IMR-90 (cell line): Measurements from ENCODE around the gene RAET1E. TPM values are rescaled to one million over a fixed set of nuclear protein-coding genes. Genes with fewer than 3 reads are reported as not detected.

Source experiments
- ATAC-seq: fragments of 200-7000 bp; cut with Tn5 transposase; 2 replicates; pipeline ENCODE4 v1.9.1; 2020; ENCODE audit warnings: low read depth, mild to moderate bottlenecking, moderate library complexity
- BruUV-seq: library from RNA; stranded (reverse); fragments of 400-500 nt; replicated peaks from 2 replicates; lab custom pipeline; 2021; lab: Mats Ljungman, UMichigan
- CTCF ChIA-PET: fragments of 300-600 bp; formaldehyde crosslinking; extraction: SDS; loops from one replicate; lab custom pipeline; 2021; ENCODE audit warnings: antibody characterized with exemption; lab: Yijun Ruan, JAX
- POLR2A ChIA-PET: fragments of 300-600 bp; sonication (Branson Sonifier 250); formaldehyde crosslinking; loops from one replicate; lab custom pipeline; 2022; ENCODE audit warnings: antibody characterized with exemption; ENCODE audit not compliant: unreplicated experiment; lab: Charles Lee
- DNase-seq: peaks from one replicate; pipeline ENCODE4 v3.0.0; 2013
- H2AFZ ChIP-seq: replicated peaks from 2 replicates; pipeline ENCODE3; 2013; ENCODE audit warnings: low read length, mild to moderate bottlenecking; ENCODE audit not compliant: poor library complexity
- H2AK5ac ChIP-seq: 2 replicates; pipeline ENCODE4 v1.6.1; 2013; ENCODE audit warnings: low read depth, low read length, inconsistent platforms
- H2AK9ac ChIP-seq: replicated peaks from 2 replicates; pipeline ENCODE3; 2013; ENCODE audit warnings: mild to moderate bottlenecking, low read depth, low read length, moderate library complexity; ENCODE audit not compliant: poor library complexity
- H2BK120ac ChIP-seq: 2 replicates; pipeline ENCODE4 v1.6.1; 2013; ENCODE audit warnings: low read depth, low read length, inconsistent platforms
- H2BK15ac ChIP-seq: 3 replicates; pipeline ENCODE4 v1.6.1; 2013; ENCODE audit warnings: low read depth, low read length, inconsistent platforms
- H2BK20ac ChIP-seq: 2 replicates; pipeline ENCODE4 v1.6.1; 2013; ENCODE audit warnings: low read depth, mild to moderate bottlenecking, inconsistent platforms, low read length, moderate library complexity
- H2BK5ac ChIP-seq: 2 replicates; pipeline ENCODE4 v1.6.1; 2013; ENCODE audit warnings: mild to moderate bottlenecking, low read depth, low read length, inconsistent platforms; ENCODE audit not compliant: poor library complexity, severe bottlenecking
- H3K14ac ChIP-seq: replicated peaks from 2 replicates; pipeline ENCODE4 v1.6.1; 2013; ENCODE audit warnings: low read depth, low read length, inconsistent platforms
- H3K18ac ChIP-seq: 2 replicates; pipeline ENCODE4 v1.6.1; 2013; ENCODE audit warnings: low read depth, low read length, control low read depth
- H3K23ac ChIP-seq: 2 replicates; pipeline ENCODE4 v1.6.1; 2013; ENCODE audit warnings: low read depth, low read length, inconsistent platforms
- H3K27ac ChIP-seq: 2 replicates; pipeline ENCODE4 v1.5.1; 2013; ENCODE audit warnings: mild to moderate bottlenecking, control low read depth, low read length; ENCODE audit not compliant: insufficient read depth
- H3K27me3 ChIP-seq: 2 replicates; pipeline ENCODE4 v1.6.1; 2013; ENCODE audit warnings: low read length; ENCODE audit not compliant: control insufficient read depth, insufficient read depth
- H3K36me3 ChIP-seq: 2 replicates; pipeline ENCODE4 v1.6.1; 2013; ENCODE audit warnings: low read length, mixed read lengths; ENCODE audit not compliant: control insufficient read depth, insufficient read depth
- H3K4ac ChIP-seq: 2 replicates; pipeline ENCODE4 v1.6.1; 2013; ENCODE audit warnings: low read depth, low read length, inconsistent platforms
- H3K4me1 ChIP-seq: 2 replicates; pipeline ENCODE4 v1.6.1; 2013; ENCODE audit warnings: low read length, mixed read lengths; ENCODE audit not compliant: control insufficient read depth, insufficient read depth
- H3K4me2 ChIP-seq: 2 replicates; pipeline ENCODE4 v1.6.1; 2013; ENCODE audit warnings: low read depth, mild to moderate bottlenecking, control low read depth, low read length, moderate library complexity
- H3K4me3 ChIP-seq: 2 replicates; pipeline ENCODE4 v1.5.1; 2013; ENCODE audit warnings: low read depth, mild to moderate bottlenecking, control low read depth, low read length, moderate library complexity; ENCODE audit not compliant: insufficient read depth
- H3K56ac ChIP-seq: 2 replicates; pipeline ENCODE4 v1.6.1; 2013; ENCODE audit warnings: low read length, inconsistent platforms; ENCODE audit not compliant: insufficient read depth; ENCODE audit errors: extremely low read depth
- H3K79me1 ChIP-seq, 2 experiments: 2 replicates each; pipeline ENCODE4 v1.6.1; 2013; ENCODE audit warnings: low read length in 2 of 2, inconsistent platforms in 1 of 2, low read depth in 1 of 2
- H3K9ac ChIP-seq: 2 replicates; pipeline ENCODE4 v1.6.1; 2013; ENCODE audit warnings: low read depth, low read length, control low read depth
- H3K9me1 ChIP-seq: 2 replicates; pipeline ENCODE4 v1.6.1; 2013; ENCODE audit warnings: low read length, inconsistent platforms; ENCODE audit not compliant: insufficient read depth
- H3K9me3 ChIP-seq: 2 replicates; pipeline ENCODE4 v1.6.1; 2013; ENCODE audit warnings: low read length; ENCODE audit not compliant: control insufficient read depth, insufficient read depth
- H4K20me1 ChIP-seq: 2 replicates; pipeline ENCODE4 v1.6.1; 2013; ENCODE audit warnings: low read length, inconsistent platforms; ENCODE audit not compliant: insufficient read depth
- H4K5ac ChIP-seq: 2 replicates; pipeline ENCODE4 v1.6.1; 2013; ENCODE audit warnings: mild to moderate bottlenecking, low read depth, low read length, control low read depth
- H4K8ac ChIP-seq, 2 experiments: 2 replicates each; pipeline ENCODE4 v1.6.1; 2013; ENCODE audit warnings: low read depth in 2 of 2, low read length in 2 of 2, control low read depth in 1 of 2, inconsistent platforms in 1 of 2
- H4K91ac ChIP-seq: 2 replicates; pipeline ENCODE4 v1.6.1; 2013; ENCODE audit warnings: low read depth, low read length, inconsistent platforms; ENCODE audit not compliant: insufficient read depth
- BHLHE40 ChIP-seq: fragments of 150-350 bp; IDR thresholded peaks from 2 replicates; pipeline ENCODE4 v1.6.1; 2016; ENCODE audit warnings: mild to moderate bottlenecking, low read depth, low read length
- CEBPB ChIP-seq: IDR thresholded peaks from 2 replicates; pipeline ENCODE4 v1.6.1; 2012; ENCODE audit warnings: low read depth, low read length, improper control_type of control experiment
- CHD1 ChIP-seq: IDR thresholded peaks from 2 replicates; pipeline ENCODE4 v1.6.1; 2012; ENCODE audit warnings: low read depth, low read length, improper control_type of control experiment
- CTCF ChIP-seq: conservative IDR thresholded peaks from 2 replicates; pipeline ENCODE4 v1.5.1; 2012; ENCODE audit warnings: mild to moderate bottlenecking, low read depth, low read length, improper control_type of control experiment
- FOS ChIP-seq: fragments of 150-350 bp; IDR thresholded peaks from 2 replicates; pipeline ENCODE4 v1.6.1; 2016; ENCODE audit warnings: low read depth, low read length
- MAFK ChIP-seq: IDR thresholded peaks from 2 replicates; pipeline ENCODE4 v1.6.1; 2012; ENCODE audit warnings: low read depth, low read length, improper control_type of control experiment
- MAZ ChIP-seq: IDR thresholded peaks from 2 replicates; pipeline ENCODE4 v1.6.1; 2012; ENCODE audit warnings: low read depth, mild to moderate bottlenecking, low read length, improper control_type of control experiment, moderate library complexity, borderline replicate concordance
- MXI1 ChIP-seq: IDR thresholded peaks from 2 replicates; pipeline ENCODE4 v1.6.1; 2012; ENCODE audit warnings: low read depth, mild to moderate bottlenecking, low read length, moderate library complexity, borderline replicate concordance
- NFE2L2 ChIP-seq: fragments of 150-350 bp; IDR thresholded peaks from 2 replicates; pipeline ENCODE4 v1.6.1; 2016; ENCODE audit warnings: low read depth, mild to moderate bottlenecking, low read length
- RCOR1 ChIP-seq: IDR thresholded peaks from 2 replicates; pipeline ENCODE4 v1.6.1; 2012; ENCODE audit warnings: mild to moderate bottlenecking, low read length, improper control_type of control experiment; ENCODE audit not compliant: insufficient replicate concordance
- RFX5 ChIP-seq: IDR thresholded peaks from 2 replicates; pipeline ENCODE4 v1.8.0; 2012; ENCODE audit warnings: low read depth, mild to moderate bottlenecking, low read length, moderate library complexity
- SMC3 ChIP-seq: fragments of 150-350 bp; IDR thresholded peaks from 2 replicates; pipeline ENCODE4 v1.6.1; 2016; ENCODE audit warnings: low read depth, mild to moderate bottlenecking, antibody characterized with exemption, low read length, moderate library complexity
- WGBS, 2 experiments: methylation state at CpG; one replicate each; pipeline versions ENCODE4 v1.1.5 to v1.1.7; 2013; ENCODE audit warnings: missing lambda C conversion rate in 2 of 2; ENCODE audit not compliant: insufficient read length in 1 of 2; ENCODE audit errors: extremely low coverage in 2 of 2; 5-methylcytosine and 5-hydroxymethylcytosine counted together
- dilution Hi-C: fragments of 300-500 bp; cut with HindIII; formaldehyde crosslinking; loops from one replicate; pipeline ENCODE4 v1.14.3; 2018; ENCODE audit warnings: low sequenced_read_pairs; ENCODE audit not compliant: unreplicated experiment
- in situ Hi-C: fragments of 300-500 bp; cut with MboI; formaldehyde crosslinking; loops from 3 replicates; pipeline ENCODE4 v1.14.3; 2019; ENCODE audit warnings: low sequenced_read_pairs, inconsistent platforms, mixed read lengths
- intact Hi-C: fragments of 100-400 bp; cut with micrococcal nuclease; formaldehyde crosslinking; loops from 2 replicates; pipeline ENCODE4 v1.10.0; 2022
- polyA plus RNA-seq, 3 experiments: library from polyadenylated mRNA; depleted of rRNA; stranded (reverse); fragments of >200 nt; gene quantifications; 2 replicates each; pipeline ENCODE4 v1.2.3, GENCODE V29; 2012; ENCODE audit warnings: low replicate concordance in 1 of 3
- total RNA-seq: library from RNA; depleted of rRNA; stranded (reverse); fragments of >200 nt; gene quantifications from 2 replicates; pipeline ENCODE4 v1.2.3, GENCODE V29; 2012
- TF ChIP-seq, protein P1 (sequence below): fragments of 150-350 bp; IDR thresholded peaks from 2 replicates; pipeline ENCODE4 v1.6.1; 2016; ENCODE audit warnings: low read depth, mild to moderate bottlenecking, low read length, moderate library complexity, borderline replicate concordance
- TF ChIP-seq, protein P2 (sequence below): fragments of 150-350 bp; IDR thresholded peaks from 2 replicates; pipeline ENCODE4 v1.6.1; 2017; ENCODE audit warnings: mild to moderate bottlenecking, antibody characterized with exemption, low read length, low read depth

The RAET1E gene
- total and polyA plus RNA-seq, 2 of the 4 experiments (the other 2 are of a cell fraction) = not detected

- WGBS, 2 experiments = 81% methylated on average over 4 of the region's 10 CpGs; no CpG with 5 or more reads in 1 of the 2 experiments
- H3K4me2 ChIP-seq = no peak overlapping the region
- H2BK15ac ChIP-seq = no peak overlapping the region
- H3K9me3 ChIP-seq = no peaks in the 10 kb centered on the region
- ChIA-PET CTCF (interaction anchor here (1.0 kb wide), 1 partner anchor 29 kb away, joined by 3 read pairs; no protein-coding TSS in a partner anchor), POLR2A (interaction anchor here (0.5 kb wide), 1 partner anchor 53 kb away, joined by 6 read pairs; no protein-coding TSS in a partner anchor)
- H2BK120ac ChIP-seq = no peak overlapping the region
- H2AK9ac ChIP-seq = no peak overlapping the region
- H4K8ac ChIP-seq = no peak overlapping the region
- no peak overlapping the region for H3K14ac ChIP-seq
- H3K27me3 ChIP-seq = no peaks in the 10 kb centered on the region
- in situ Hi-C loops (loop anchor here (5.0 kb wide), 2 partner anchors 37 to 53 kb away; partner anchors contain the start of gene RAET1G), intact Hi-C loops (loop anchor here (5.0 kb wide), 1 partner anchor 322 kb away; the partner anchor contains the start of gene PPIL4), dilution Hi-C loops (no loop called here)
- ATAC-seq (no peak), DNase-seq (no peak)
- peaks cover 4% of the 10 kb centered on the region; the same call in 1 of the 2 replicates for H3K4me1 ChIP-seq
- no peak overlapping the region for H3K56ac ChIP-seq
- H4K91ac ChIP-seq = no peak overlapping the region
- H3K36me3 ChIP-seq = no peaks in the 10 kb centered on the region
- no peak overlapping the region for H3K4ac ChIP-seq
- no TSS peak for BruUV-seq
- no peak overlapping the region for H2BK5ac ChIP-seq
- H3K4me3 ChIP-seq = no peak overlapping the region
- H3K27ac ChIP-seq = no peak overlapping the region
- H4K20me1 ChIP-seq = no peaks in the 10 kb centered on the region
- no peaks in the 10 kb centered on the region for H3K9me1 ChIP-seq
- no peak overlapping the region for H3K18ac ChIP-seq
- H3K9ac ChIP-seq = no peak overlapping the region
- H4K5ac ChIP-seq = no peak overlapping the region
- no peak overlapping the region for H3K23ac ChIP-seq
- peak overlapping the region; percentile 27; the same call in 1 of the 2 replicates for H2AK5ac ChIP-seq
- H2BK20ac ChIP-seq = no peak overlapping the region
- no peak overlapping the region for H2AFZ ChIP-seq
- H3K79me1 ChIP-seq = 0 out of 4 replicates have a peak, but pooled peaks cover 0 to 3% of the 10 kb centered on the region in 2 experiments
- TF ChIP-seq MAFK (no peak), FOS (no peak), SMC3 (no peak), MXI1 (no peak), CTCF (no peak), NFE2L2 (no peak), RFX5 (no peak), BHLHE40 (no peak), CHD1 (no peak), RCOR1 (no peak), MAZ (no peak), CEBPB (no peak)
- TF ChIP-seq, protein P1, sequence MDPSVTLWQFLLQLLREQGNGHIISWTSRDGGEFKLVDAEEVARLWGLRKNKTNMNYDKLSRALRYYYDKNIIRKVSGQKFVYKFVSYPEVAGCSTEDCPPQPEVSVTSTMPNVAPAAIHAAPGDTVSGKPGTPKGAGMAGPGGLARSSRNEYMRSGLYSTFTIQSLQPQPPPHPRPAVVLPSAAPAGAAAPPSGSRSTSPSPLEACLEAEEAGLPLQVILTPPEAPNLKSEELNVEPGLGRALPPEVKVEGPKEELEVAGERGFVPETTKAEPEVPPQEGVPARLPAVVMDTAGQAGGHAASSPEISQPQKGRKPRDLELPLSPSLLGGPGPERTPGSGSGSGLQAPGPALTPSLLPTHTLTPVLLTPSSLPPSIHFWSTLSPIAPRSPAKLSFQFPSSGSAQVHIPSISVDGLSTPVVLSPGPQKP = no peak
- TF ChIP-seq, protein P2, sequence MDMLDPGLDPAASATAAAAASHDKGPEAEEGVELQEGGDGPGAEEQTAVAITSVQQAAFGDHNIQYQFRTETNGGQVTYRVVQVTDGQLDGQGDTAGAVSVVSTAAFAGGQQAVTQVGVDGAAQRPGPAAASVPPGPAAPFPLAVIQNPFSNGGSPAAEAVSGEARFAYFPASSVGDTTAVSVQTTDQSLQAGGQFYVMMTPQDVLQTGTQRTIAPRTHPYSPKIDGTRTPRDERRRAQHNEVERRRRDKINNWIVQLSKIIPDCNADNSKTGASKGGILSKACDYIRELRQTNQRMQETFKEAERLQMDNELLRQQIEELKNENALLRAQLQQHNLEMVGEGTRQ = no peak
Observed at GRCh38 chr6:149869275-149869892, 28.5 kb downstream of the RAET1E start.
